HG03442 (cell line): Measurements from ENCODE around the gene PFKL.

ENCODE experiments used
- ATAC-seq: cut with Tn5 transposase; IDR thresholded peaks from one replicate; pipeline ENCODE4 v1.9.1; 2021; ENCODE audit warnings: mild to moderate bottlenecking, moderate library complexity; ENCODE audit not compliant: unreplicated experiment

PFKL gene

GRCh38 chr21:44374601-44375280 lies 74.9 kb downstream of the PFKL start:
- no peak for ATAC-seq

DNA sequence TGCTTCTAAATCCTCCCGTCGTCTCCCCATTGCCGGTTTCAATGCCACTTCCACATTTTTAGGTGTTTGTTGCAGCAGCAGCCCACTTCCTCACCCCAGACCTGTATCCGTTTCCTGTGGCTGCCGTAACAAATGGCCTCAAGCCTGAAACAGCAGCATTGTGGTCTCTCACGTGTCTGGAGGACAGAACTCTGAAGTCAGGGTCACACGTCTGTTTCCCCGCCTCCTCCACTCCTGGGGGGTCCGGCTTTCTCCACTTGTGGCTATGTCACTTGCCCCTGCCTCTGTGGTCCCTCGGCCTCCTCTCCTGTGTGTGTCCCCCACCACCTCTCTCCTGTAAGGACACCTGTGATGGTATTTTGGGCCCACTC lies 75.4 kb downstream of the PFKL start:
- ATAC-seq: no peak

DNA sequence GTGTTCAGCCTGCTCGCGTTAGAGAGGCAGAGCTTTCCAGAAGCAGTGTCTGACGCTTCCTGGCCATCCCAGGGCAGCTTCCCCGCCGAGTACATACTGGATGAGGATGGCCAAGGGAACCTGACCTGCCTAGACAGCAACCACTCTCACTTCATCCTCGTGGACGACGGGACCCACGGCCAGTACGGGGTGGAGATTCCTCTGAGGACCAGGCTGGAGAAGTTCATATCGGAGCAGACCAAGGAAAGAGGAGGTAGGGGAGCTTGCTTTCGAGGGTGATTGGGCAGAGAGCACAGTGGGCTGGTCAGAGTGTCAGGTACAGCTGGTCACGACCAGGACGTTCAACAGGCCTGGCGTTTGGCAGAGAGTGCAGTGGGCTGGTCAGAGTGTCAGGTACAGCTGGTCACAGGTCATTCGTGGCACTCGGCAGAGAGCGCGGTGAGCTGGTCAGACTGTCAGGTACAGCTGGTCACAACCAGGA lies 75.9 kb downstream of the PFKL start:
- no peak for ATAC-seq

GRCh38 chr21:44376606-44377005 lies 76.8 kb downstream of the PFKL start:
- ATAC-seq: no peak
